ENCODE measurements around the gene MT1B.
A peak's percentile ranks its signal among the peaks of the same experiment; 100 is the strongest.

The MT1B gene

DNA sequence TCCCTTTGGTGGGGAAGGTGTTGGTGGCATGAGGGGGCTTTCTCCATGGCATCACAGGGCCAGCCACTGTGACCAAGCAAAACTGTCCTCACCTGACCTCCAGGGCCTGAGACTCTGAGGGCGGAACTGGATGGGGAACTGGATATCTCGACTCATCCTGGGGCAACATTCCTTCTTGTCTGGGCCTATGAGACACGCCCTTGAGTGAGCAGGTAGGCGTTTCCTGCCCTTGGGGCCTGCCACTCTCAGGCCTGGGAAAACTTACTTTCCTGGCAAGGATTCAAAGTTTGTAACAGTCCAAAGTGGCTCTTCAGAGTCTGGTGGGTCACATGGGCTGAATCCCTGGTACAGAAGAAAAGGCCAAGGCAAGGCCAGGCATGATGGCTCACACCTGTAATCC is 40.2 kb downstream of the MT1B start:
- peak; percentile 14 for DNase-seq

DNA sequence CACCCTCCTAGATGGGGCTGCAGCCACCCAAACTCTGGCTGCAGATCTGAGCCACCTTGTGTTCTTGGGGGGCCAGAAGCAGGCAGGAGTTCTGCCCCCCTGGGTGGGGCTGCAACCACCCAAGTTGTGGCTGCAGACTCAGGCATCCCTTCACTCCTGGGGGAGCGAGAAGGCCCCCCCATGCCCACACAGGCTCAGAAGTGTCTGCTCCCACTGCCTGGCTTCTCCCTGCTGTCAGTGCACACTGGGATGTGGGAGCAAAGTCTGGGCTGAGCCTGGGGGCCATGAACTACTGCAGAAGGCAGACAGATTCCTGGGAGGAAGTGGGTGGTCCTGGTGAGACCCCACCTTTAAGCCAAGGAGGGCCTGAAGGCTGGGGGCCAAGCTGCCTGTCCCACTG is 43.6 kb downstream of the MT1B start:
- DNase-seq = no peak

DNA sequence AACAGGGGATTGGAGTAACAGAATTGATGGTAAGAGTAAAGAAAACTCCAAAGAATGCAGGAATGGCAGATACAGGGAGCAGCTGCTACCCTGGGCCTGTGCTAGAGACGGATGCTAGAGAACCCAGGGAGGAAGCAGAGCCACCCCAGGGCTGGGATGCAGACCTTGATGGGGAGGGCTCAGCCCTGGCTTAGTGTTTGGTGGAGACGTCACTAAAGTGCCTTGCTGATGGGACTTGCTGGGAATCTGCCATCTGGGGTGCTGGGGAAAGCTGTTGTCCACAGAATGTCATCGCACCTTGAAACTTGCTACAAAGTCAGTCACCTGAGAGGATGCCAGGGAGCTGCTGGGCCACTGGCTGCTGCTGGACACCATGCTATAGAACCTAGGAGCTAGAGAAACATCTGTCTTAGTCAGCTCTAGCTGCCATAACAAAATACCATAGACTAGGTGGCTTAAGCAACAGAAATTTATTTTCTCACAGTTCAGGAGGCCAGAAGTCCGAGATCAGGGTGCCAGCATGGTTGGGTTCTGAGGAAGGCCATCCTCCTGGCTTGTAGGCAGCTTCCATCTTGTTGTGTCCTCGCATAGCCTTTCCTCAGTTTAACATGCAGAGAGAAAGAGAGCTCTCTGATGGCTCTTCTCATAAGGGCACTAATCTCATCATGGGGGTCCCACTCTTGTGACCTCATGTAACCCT is 45.9 kb downstream of the MT1B start:
- no peak for DNase-seq

DNA sequence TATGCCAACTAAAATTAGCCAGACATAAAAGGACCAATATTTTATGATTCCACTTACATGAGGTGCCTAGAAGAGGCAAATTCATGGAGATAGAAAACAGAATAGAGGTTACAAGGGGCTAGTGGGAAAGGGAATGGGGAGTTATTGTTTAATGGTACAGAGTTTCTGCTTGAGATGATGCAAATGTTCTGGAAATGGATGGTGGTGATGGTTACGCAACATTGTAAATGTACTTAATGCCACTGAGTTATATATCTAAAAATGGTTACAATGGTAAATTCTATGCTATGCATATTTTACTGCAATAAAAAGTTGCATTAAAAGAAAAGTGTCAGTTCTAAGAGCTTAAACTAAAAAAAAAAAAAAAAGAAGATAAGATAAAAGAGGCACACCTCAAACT is 48.5 kb downstream of the MT1B start:
- no peak for DNase-seq

DNA sequence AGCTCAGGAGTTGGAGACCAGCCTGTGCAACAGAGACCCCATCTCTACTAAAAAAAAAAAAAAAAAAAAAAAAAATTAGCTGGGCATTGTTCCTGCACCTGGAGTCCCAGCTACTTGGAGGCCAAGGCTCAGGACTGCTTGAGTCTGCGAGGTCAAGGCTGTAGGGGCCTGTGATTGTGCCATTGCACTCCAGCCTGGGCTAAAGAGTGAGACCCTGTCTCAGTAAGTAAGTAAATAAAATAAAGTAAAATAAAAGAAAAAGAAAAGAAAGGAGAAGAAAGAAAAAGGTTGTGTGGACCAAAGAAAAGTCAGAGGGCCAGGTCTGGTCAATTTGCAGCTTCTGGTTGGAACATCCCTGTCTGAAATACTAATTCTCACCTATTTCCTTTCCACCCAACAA is 48.9 kb downstream of the MT1B start:
- DNase-seq = no peak

DNA sequence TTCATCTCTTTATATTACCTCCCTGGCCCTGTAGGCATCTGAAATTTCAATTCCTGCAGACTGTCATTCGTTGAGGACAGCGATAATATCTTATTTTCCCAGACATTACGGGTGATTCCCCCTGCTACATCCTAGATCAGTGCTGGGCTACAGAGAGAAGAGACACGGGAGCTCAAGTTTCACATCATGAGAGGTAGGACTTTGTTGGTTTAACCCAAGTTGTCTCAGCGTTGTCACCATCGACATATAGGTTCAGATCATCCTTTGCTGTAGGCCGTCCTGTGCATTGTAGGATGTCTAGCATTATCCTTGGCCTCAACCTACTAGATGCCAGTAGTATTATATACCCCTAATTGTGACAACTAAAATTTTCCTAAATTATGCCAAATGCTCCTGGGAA is 49.8 kb downstream of the MT1B start:
- no peak for DNase-seq
